Anterior cingulate cortex (tissue), 58 donors: Measurements from ENCODE around the gene DFFA.
"Not testable (repeated sequence)": the region's sequence is repeated elsewhere in the genome, so short reads cannot be mapped to it uniquely, and the experiment has no call there.

Experiments used
- DNase-seq, 58 donors: peaks; one replicate each; lab custom pipeline; 2025; lab: John Stamatoyannopoulos, UW

The DFFA gene

DNA sequence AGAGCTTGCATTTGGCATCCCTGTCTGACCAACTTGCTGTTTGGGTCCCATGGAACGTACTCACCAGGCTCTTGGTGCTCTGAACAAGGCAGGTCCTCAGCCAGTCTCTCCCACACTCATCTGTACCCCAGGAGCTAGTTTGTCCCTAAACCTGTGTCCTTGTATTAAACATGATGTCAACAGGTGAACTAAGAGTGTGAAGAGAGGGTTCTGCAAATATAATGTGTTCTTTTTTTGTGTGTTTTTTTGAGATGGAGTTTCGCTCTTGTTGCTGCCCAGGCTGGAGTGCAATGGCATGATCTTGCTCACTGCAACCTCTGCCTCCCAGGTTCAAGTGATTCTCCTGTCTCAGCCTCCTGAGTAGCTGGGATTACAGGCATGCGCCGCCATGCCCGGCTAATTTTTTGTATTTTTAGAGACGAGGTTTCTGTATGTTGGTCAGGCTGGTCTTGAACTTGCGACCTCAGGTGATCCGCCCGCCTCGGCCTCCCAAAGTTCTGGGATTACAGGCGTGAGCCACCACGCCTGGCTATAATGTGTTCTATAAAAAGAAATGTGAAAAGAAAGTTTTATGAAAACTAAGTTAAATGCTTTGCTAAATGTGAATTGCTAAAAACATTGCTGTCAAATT is 33.8 kb upstream of the DFFA start:
- DNase-seq: not testable (repeated sequence)

DNA sequence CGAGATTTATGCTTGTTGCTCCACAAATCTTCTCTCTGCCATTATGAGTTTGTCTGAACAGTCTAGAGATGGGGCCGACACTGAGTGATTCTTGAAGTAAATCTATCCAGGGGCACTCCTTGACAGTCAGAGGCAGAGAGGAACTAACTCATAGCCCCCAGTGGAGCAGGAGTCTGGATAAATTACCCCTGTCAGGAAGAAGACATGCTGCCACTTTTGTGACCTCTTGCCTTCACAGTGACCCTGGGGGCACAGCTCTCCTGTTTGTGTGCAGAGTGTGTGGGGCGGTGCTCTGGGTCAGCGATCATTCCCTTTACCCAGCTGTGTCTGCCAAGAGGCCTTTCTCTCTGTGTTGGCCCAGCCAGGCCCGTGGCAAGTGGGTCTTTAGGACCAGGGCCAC is 31.9 kb upstream of the DFFA start:
- DNase-seq: no peak

DNA sequence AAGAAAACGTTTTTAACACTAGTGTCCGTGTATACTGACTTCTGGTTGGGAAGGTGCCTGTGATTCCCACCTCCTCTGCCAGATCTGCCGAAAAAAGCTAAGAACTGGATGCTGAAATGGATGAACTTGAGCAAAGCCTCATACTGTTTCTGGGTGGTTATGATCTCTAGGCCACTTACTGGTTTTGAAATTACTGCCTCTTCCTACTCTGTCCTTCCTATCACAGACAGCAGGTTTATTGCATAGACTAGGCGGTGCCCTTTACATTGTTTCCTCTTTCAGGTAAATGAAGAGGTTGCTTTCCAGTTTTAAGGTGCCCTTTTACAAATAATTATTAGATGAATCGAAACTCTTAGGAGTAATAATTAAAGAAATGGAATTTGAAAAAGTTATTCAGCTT is 29.9 kb upstream of the DFFA start:
- DNase-seq: no peak

DNA sequence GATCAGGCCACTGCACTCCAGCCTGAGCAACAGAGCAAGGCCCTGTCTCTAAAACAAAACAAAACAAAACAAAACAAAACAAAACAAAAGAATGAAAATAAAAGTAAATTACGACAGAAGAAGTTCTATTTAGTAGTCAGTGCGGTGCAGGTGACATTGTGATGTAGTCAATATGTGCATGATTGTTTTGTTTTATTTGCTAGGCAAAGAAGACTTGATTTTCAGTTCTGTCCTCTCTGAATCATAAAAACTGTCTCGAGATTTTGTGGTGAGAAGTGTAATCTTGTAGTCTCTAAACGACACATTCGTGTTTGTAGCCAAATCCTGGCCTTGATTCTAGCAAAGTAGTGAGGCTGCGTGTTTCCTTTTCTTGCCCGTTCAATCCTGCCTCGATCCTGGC is 25.9 kb upstream of the DFFA start:
- no peak for DNase-seq

DNA sequence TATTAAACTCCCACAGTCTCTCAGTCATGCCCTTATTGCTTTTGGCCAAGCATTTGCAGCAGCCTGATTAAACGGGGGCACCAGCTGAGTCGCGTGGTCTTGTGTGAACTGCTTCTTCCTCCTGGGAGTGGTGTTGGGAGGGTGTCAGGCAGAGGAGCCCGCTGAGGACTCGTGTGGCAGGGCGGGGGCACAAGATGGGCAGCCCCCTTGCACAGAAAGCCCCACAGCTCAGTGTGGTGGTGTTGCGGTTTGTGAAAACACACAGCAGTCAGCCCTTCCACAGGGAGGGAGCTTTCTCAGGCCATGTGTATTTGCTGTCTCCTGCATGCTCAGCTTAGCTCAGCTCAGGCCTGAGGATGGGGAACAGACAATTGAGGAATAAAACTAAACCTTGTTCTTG is 24.8 kb upstream of the DFFA start:
- no peak for DNase-seq

DNA sequence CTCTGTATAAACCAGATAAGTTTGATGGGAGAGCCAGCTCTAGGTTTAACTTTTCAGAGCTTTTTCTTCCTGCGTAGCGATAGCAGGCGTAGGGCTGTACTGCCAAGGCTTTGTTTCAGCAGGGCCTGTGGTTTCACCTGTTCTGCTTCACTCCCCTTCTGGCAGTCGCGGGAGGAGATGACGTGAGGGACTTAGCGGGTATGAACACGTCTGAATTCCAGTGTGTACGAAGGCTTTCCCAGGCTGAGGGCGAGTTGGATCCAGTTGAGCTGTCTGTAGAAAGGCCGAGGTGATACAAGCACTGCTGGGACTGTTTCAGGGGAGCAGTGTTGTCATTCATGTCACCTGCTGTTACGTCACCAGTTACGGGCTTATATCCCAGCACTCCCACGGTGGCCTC is 23.6 kb upstream of the DFFA start:
- no peak for DNase-seq

DNA sequence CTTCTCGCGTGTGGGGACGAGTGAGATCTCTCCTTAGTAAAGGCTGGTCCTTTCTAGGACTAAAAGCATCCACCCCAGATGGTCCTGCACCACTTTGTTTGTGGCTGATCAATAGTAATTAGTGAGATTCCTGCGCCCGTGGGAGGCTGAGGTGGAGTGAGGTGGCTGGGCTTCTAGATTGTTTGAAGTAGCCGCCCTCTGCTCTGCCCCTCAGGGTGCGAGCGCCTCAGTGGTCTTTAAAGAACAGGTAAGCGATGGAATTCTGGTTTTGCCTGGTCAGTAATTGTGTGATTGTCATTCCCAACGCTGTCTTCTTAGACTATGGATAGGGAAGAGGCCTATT is 23.1 kb upstream of the DFFA start:
- DNase-seq: no peak

DNA sequence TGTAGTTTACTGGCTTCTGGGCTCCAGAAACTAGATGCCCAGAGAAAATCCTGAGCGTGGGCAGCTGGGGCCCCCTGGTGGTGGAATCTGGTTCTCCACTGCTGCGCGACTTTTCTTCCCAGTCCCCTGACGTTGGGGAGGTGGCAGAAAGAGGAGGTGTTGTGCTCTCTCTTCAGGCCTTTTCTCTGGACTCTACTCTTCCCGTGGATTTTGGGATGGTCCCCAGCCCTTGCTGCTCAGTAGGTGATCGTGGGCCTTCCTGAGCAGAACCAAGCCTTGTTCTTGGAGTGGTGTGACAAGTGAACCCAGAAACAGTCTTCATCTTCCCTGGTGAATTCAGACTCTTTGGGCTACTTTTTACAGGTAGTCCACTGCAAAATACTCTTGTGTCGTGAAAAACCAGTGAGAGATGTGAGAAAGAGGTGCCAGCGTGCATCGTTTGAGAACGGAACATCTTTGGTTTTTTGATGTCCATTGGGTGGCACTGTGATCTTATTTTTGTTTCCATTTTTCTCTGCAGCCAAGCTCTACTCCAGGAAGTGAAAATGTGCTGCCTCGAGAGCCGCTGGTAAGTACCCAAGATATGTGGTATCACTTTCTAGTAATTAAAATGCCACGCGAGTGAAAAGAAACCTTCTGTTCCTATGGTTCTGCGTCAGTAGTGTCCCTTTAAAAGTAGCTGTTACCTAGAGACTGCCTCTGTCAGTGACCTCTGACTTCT is 22.6 kb upstream of the DFFA start:
- peak in 56 of 58 donors; percentile 17 to 89 (median 58) for DNase-seq

DNA sequence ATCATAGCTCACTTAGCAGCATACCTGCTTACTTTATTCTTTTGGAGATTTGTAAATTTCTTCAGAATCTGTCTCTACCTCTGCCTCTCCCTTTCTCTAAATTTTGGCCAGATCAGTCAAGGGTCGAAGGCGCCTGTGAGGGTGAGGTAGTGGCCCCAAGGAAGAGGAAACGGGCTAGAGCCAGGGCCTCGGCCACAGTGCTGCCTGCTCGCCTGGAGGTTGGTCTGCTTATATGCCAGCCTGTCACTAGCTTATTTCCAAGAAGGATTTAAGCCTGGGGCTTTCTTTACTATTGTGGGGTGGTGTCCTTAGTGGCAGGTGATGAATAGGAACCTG is 22.1 kb upstream of the DFFA start:
- no peak for DNase-seq

DNA sequence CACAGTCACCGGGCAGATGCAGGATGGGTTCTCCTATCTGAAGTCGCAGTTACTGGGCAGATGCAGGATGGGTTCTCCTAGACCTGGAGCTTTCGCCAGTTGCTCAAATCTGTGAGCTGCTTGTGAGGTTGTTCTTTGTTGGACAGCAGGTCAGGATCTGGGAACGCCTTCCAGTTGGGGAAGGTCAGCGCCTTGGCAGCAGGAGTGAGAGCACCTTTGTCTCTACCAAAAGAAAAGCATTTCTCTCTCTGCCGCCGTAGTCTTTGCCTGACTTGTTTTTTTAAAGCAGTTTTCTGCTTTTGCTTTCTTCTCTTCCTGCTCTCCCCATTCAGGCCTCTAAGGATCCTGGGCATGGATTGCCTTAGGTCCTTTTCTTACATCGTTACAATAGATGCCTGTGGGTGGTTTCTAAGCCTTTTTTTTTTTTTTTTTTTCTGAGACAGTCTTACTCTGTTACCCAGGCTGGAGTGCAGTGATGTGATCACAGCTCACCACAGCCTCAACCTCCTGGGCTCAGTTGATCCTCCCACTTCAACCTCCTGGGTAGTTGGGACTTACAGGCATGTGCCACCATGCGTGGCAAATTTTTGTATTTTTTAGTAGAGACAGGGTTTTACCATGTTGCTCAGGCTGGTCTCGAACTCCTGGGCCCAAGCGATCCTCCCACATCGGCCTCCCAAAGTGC is 18.1 kb upstream of the DFFA start:
- peak in 1 of 58 donors; percentile 3 for DNase-seq

DNA sequence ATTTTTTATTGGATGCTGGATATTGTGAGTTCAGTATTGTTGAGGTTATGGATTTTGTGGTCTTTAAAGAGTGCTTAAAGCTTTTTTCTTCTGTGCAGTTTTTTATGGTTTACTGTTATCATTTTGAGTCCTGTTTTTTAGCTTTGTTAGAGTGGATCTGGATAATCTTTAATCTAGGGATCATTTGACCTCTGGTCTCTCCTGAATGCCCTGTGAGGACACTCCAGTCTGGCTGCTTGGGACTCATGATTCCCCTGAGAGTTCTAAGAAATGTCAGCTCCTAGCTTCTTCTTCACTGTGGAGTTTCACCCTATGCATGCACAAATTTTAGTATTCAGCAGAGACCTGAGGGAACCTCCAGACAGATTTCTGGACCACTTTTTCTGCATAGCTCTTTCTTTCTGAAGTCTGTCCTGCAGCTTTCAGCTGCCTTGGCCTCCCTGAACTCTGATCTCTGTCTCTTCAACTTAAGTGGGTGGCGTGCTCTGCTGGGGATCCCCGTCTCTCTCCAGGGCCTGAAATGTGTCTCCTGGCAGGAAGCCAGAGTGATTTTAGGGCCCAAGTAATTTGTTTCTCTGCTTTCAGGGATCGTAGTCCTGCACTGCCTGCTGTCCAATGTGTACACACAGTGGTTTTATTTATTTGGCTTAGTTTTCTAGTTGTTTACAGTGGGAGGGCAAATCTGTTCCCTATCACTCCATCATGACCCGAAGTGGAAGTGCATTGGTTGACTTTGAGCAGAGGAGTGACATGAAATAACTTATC is 17.1 kb upstream of the DFFA start:
- no peak for DNase-seq

DNA sequence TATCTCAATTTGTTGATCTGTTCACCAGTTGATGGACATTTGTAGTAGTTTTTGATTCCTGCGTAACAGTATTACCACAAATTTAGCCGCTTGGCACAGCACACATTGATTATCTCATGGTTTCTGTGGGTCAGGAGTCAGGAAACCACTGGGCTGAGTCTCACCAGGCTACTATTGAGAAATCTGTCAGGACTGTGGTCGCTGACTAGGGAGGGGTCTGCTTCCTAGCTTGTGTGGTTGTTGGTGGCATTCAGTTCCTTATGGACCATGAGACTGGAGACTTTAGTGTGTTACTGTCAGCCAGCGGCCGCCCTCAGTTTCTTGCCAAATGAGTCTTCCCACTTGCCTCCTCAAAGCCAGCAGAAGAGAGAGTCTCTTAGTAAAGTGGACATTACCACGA is 12.2 kb upstream of the DFFA start:
- DNase-seq: no peak

DNA sequence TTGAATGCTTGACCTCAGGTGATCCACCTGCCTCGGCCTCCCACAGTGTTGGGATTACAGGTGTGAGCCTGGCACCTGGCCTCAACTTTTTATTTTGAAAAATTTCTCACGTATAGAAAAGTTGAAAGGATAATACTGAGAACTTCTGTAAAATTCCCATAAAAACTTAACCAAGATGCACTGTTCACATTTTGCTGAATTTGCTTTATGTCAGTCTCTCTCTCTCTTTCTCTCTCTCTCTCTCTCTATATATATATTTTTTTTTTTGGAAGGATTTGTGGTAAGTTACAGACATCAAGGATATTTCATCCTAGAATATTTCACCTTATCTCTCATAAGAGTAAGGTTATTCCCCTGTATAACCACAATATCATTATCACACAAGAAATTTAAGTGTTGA is 8.3 kb upstream of the DFFA start:
- DNase-seq: no peak

DNA sequence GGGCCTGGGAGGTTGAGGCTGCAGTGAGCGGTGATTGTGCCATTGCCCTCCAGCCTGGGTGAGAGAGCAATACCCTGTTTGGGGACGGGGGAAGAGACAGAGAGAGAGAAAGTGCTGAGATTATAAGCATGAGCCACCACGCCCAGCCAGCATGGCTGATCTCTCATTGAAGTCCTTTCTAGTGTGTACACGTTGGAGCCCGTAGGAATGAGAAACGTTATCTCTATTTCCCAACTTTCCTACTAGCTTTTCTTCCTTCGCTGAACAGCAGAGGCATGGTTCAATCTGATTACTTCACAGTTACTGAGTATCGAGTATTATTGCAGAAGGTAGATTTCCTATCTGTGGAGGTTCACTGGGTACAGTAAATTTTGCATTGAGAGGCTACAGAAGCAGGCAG is 7.0 kb upstream of the DFFA start:
- DNase-seq: no peak

DNA sequence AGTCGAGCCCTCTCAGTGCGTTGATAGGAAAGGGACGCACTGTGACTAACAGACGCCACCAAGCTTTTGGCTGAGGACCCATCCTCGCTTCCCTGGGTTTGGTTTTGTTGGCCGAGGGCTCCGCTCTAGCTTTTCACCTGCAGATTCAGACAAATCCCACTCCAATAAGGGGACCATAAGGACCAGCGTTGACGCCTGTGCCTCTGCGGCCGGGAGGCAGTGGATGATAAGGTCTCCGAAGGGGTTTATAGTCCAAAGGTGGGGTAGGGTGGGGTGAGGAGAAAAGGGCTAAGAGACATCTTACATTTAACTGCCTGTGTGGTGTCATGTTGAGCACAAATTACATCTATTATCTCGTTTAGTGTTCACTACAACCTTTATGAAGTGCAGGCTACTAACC is 3.2 kb upstream of the DFFA start:
- peak in 2 of 58 donors; percentile 38 to 46 for DNase-seq

DNA sequence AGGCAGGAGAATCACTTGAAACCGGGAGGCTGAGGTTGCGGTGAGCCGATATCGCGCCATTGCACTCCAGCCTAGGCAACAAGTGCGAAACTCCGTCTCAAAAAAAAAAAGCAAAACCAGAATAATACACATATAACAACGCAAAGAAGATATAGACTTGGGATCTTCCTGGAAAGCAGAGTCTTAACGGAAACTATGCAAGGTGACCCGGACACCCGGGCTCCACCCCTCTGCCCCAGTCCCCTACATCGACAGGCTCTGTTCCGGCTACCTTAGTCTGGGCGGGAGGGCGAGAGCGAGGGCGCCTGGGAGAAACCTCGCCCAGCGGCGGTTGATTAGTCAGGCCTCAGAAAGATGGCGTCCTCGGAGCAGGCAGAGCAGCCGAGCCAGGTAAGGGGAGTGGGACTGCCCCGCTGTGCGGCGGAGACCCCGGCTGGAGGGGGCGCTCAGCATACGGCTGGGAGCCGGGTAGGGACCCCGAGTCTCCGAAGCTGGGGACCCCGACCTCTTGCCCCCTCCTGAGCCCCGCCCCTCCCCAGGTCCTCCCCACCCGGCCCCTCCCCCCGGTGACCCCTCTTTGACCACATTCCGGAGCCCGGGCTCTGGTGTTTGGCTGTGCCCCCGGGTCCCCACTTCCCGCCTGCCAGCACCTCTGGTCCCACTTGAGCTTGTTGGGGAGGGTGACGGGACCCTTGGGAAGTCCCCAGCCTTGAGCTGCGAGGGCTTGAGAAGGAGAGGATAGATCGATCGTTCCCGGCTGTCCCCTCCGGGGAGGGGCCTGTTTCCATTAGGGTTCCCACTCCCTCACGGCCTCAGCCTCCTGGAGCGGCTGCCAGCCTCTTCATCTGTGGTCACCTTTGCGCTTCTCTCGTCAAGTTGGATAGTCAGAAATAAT is 2.5 kb upstream of the DFFA start, which contains the start of gene PEX14:
Gene PEX14, plus strand, starts transcription at position 338 of the 895 bp plus-strand sequence. Its CDS starts 17 bp downstream, at position 355.
- DNase-seq: peak in 57 of 58 donors; percentile 33 to 88 (median 75)

DNA sequence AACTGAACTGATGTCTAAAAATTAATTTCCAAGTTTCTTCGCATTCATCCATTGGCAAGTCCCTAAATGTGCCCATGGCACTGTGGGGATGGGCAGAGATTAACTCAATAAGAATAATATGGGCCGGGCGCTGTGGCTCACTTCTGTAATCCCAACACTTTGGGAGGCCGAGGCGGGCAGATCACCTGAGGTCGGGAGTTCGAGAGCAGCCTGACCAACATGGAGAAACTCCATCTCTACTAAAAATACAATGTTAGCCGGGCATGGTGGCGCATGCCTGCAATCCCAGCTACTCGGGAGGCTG is 1.9 kb upstream of the DFFA start:
- DNase-seq: not testable (repeated sequence)

DNA sequence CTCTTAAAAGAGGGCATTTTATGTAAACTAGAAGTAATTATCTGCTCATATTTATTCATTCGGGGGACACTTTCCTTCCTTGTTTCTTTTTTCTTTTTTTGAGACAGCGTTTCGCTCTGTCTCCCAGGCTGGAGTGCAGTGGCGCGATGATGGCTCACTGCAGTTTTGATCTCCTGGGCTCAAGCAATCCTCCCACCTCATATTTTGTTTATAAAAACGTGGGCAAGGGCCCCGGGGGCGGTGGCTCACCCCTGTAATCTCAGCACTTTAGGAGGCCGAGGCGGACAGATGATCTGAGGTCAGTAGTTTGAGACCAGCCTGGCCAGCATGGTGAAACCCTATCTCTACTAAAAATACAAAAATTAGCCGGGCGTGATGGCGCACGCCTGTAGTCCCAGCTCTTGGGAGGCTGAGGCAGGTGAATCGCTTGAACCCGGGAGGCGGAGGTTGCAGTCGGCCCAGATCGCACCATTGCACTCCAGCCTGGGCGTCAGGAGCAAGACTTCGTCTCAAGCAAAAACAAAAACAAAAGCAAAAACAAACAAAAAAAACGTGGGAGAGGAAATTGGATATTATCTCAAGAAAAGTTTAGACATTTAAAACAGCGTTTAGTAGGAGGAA is 926 bp upstream of the DFFA start:
- DNase-seq: no peak

DNA sequence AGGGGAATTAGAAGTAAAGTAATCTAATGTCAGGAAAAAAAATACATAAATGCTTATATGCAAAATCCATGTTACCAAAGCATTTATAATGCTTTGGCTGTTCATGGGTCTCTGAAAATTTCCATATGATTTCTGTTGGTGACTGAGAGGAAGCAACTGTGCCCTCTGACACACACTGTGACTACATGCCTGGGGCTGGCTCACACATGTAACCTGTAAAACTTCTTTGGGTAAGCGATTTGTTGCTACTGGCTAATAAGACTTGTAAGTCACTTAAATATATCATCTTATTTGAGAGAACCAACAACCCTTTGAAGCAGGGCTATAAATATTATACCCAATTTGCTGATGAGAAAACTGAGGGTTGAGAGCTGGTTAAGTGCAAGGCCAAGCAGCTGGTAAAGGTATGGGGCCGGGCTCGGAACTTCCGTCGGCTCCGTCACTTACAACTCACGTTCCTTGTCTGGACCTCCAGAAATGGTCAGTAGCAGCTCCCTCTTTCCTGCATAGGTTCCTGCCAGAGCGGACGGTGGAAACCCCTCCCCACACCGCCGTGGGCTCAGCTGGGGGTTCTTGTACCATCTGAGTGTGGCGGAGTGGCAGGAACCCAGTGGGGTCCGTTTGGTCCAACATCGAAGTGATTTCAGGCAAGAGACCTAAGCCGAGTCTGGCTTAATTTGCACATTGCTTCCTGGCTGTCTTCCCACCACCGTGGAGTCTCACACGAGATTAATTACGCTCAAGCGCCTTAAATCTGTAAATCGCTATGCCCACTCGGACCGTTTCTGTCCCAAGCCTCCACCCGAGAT is 714 bp downstream of the DFFA start:
- DNase-seq: peak in 1 of 58 donors; percentile 54
